ENCODE data around the gene CBX2. TPM values are rescaled to one million over a fixed set of nuclear protein-coding genes. Genes with fewer than 3 reads are reported as not detected.

Gene CBX2
- total and polyA plus RNA-seq, 2 donors (not counting 1 experiment from before 2014, with no cell fraction given): 0.77 to 0.83 TPM

DNA sequence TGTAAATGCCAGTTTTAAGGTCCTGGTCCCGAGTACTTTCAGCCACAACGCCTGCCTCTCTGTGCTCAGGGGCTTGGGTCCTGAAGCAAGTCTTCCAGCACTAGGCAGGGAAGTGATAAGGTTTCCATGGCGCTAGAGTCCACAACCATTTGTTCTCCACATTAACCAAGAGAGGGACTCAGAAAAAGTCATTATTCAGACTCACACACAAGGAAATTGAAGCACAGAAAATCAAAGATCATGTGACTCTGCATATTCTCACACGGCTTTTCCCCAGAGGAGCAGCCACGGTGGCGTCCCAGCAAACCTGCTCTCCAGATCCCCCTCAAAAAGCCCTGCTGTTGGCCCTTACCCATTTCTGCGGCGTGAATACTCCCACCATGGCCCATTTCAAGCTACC, 37.5 kb upstream of the CBX2 start:
- Histone ChIP-seq H3K4me1 (ENCODE audit: control insufficient read depth, extremely low read depth, insufficient read depth, low read length) (no peaks in the 10 kb centered on the region), H3K9ac (ENCODE audit: insufficient read depth, low read length) (no peak overlapping the region), H3K27ac (ENCODE audit: insufficient read depth, low read length) (no peak overlapping the region), H3K4me3 (replicated peaks in 1 of 4; ENCODE audit: control extremely low read depth in 1 of 4, insufficient read depth in 1 of 4, low read depth in 3 of 4, low read length in 4 of 4) (no peak overlapping the region), H3K4me2 (ENCODE audit: extremely low read depth, insufficient read depth, low read length) (no peak overlapping the region), H4K20me1 (ENCODE audit: control insufficient read depth, extremely low read depth, insufficient read depth, low read length) (no peaks in the 10 kb centered on the region), H3K79me2 (ENCODE audit: control insufficient read depth, insufficient read depth, low read length) (no peaks in the 10 kb centered on the region), H3K9me3 (ENCODE audit: control insufficient read depth, insufficient read depth, low read depth, low read length) (no peaks in the 10 kb centered on the region), H3K27me3 (ENCODE audit: control insufficient read depth, insufficient read depth, low read length) (peaks cover 5% of the 10 kb centered on the region), H3K36me3 (ENCODE audit: control insufficient read depth, insufficient read depth, low read length) (no peaks in the 10 kb centered on the region), H2AFZ (ENCODE audit: low read length) (no peak overlapping the region)
- DNase-seq (ENCODE audit: low read depth in 2 of 2): peak in 1 of 2 donors; percentile 19
- TF ChIP-seq EZH2 (IDR thresholded peaks at IDR 0.05; ENCODE audit: low read length, missing control alignments): no peak
- TF ChIP-seq, protein P1, sequence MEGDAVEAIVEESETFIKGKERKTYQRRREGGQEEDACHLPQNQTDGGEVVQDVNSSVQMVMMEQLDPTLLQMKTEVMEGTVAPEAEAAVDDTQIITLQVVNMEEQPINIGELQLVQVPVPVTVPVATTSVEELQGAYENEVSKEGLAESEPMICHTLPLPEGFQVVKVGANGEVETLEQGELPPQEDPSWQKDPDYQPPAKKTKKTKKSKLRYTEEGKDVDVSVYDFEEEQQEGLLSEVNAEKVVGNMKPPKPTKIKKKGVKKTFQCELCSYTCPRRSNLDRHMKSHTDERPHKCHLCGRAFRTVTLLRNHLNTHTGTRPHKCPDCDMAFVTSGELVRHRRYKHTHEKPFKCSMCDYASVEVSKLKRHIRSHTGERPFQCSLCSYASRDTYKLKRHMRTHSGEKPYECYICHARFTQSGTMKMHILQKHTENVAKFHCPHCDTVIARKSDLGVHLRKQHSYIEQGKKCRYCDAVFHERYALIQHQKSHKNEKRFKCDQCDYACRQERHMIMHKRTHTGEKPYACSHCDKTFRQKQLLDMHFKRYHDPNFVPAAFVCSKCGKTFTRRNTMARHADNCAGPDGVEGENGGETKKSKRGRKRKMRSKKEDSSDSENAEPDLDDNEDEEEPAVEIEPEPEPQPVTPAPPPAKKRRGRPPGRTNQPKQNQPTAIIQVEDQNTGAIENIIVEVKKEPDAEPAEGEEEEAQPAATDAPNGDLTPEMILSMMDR (conservative IDR thresholded peaks at IDR 0.05 in 1 of 2, IDR thresholded peaks at IDR 0.05 in 1 of 2; ENCODE audit: low read depth in 1 of 2, low read length in 2 of 2): no peak

DNA sequence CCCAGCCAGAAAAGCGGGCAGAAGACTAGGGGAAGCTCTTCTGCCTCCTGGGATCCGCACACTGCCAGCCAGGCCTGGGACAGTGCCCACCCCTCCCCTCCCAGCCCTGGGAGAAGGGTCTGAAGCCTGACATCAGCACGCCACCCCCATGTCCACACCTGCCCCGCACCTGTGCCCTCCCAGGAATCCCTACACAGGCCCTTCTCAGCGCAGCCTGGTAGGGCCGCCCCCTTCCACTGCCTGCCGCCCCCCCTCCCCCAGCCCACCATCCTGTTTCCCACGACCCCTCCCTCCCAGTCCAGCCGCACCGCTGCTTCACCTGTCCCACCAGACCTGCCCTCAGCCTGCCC, 36.6 kb upstream of the CBX2 start:
- Histone ChIP-seq H3K9ac (ENCODE audit: insufficient read depth, low read length) (no peak overlapping the region), H3K27me3 (ENCODE audit: control insufficient read depth, insufficient read depth, low read length) (peaks cover 9% of the 10 kb centered on the region), H3K36me3 (ENCODE audit: control insufficient read depth, insufficient read depth, low read length) (no peaks in the 10 kb centered on the region), H3K79me2 (ENCODE audit: control insufficient read depth, insufficient read depth, low read length) (no peaks in the 10 kb centered on the region), H2AFZ (ENCODE audit: low read length) (no peak overlapping the region), H3K4me3 (replicated peaks in 1 of 4; ENCODE audit: control extremely low read depth in 1 of 4, insufficient read depth in 1 of 4, low read depth in 3 of 4, low read length in 4 of 4) (no peak overlapping the region), H3K4me2 (ENCODE audit: extremely low read depth, insufficient read depth, low read length) (no peak overlapping the region), H3K27ac (ENCODE audit: insufficient read depth, low read length) (no peak overlapping the region), H3K9me3 (ENCODE audit: control insufficient read depth, insufficient read depth, low read depth, low read length) (no peaks in the 10 kb centered on the region), H3K4me1 (ENCODE audit: control insufficient read depth, extremely low read depth, insufficient read depth, low read length) (no peaks in the 10 kb centered on the region), H4K20me1 (ENCODE audit: control insufficient read depth, extremely low read depth, insufficient read depth, low read length) (no peaks in the 10 kb centered on the region)
- TF ChIP-seq, protein P1 (conservative IDR thresholded peaks at IDR 0.05 in 1 of 2, IDR thresholded peaks at IDR 0.05 in 1 of 2; ENCODE audit: low read depth in 1 of 2, low read length in 2 of 2): no peak
- TF ChIP-seq EZH2 (IDR thresholded peaks at IDR 0.05; ENCODE audit: low read length, missing control alignments): no peak
- DNase-seq (ENCODE audit: low read depth in 2 of 2): no peak

DNA sequence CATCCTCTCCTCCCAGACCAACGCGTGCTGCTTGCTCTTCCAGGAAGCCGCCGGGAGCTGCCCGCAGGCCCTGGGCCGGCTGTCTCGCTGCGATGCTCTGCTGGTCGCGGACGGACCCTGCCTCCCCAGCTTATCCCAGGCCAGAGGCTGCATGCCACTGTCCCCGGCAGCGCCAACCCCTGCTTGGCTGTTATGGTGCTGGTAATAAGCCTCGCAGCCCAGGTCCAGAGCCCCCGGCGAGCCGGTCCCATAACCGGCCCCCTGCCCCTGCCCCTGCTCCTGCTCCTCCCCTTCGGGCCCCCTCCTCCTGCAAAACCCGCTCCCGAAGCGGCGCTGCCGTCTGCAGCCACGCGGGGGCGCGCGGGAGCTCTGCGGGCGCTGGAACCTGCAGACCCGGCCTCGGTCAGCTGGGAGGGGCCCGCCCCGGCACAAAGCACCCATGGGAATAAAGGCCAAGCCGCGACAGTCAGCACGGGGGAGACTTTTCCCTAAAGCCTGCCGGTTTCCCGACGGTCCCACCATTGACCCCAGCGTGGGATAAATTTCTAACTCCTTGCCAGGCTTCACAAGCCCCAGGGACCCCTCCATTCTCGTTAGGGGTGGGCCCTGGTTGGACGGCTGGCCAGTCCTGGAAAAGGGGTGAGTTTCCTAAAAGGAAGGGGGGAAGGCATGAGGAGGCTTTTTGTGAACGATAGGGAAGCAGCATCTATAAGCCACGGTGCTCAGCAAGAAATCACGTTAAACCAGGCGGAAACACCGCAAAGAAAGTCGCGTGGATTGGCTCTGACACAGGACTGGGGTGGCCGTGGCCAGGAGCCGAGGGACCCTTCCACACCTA, 36.0 kb upstream of the CBX2 start:
- no peaks in the 10 kb centered on the region for H4K20me1 ChIP-seq (ENCODE audit: control insufficient read depth, extremely low read depth, insufficient read depth, low read length)
- H3K27ac ChIP-seq (ENCODE audit: insufficient read depth, low read length): no peak overlapping the region
- H3K9ac ChIP-seq (ENCODE audit: insufficient read depth, low read length): no peak overlapping the region
- no peaks in the 10 kb centered on the region for H3K36me3 ChIP-seq (ENCODE audit: control insufficient read depth, insufficient read depth, low read length)
- H3K27me3 ChIP-seq (ENCODE audit: control insufficient read depth, insufficient read depth, low read length): peaks cover 15% of the 10 kb centered on the region
- TF ChIP-seq EZH2 (IDR thresholded peaks at IDR 0.05; ENCODE audit: low read length, missing control alignments): peak; percentile 41
- TF ChIP-seq, protein P1 (conservative IDR thresholded peaks at IDR 0.05 in 1 of 2, IDR thresholded peaks at IDR 0.05 in 1 of 2; ENCODE audit: low read depth in 1 of 2, low read length in 2 of 2): peak; percentile 74 to 78
- no peak overlapping the region for H2AFZ ChIP-seq (ENCODE audit: low read length)
- no peak overlapping the region for H3K4me2 ChIP-seq (ENCODE audit: extremely low read depth, insufficient read depth, low read length)
- peak; percentile 34 to 40 for DNase-seq (ENCODE audit: low read depth in 2 of 2)
- H3K4me1 ChIP-seq (ENCODE audit: control insufficient read depth, extremely low read depth, insufficient read depth, low read length): no peaks in the 10 kb centered on the region
- no peaks in the 10 kb centered on the region for H3K9me3 ChIP-seq (ENCODE audit: control insufficient read depth, insufficient read depth, low read depth, low read length)
- no peaks in the 10 kb centered on the region for H3K79me2 ChIP-seq (ENCODE audit: control insufficient read depth, insufficient read depth, low read length)
- H3K4me3 ChIP-seq (replicated peaks in 1 of 4; ENCODE audit: control extremely low read depth in 1 of 4, insufficient read depth in 1 of 4, low read depth in 3 of 4, low read length in 4 of 4): no peak overlapping the region

Data from fibroblast of lung (primary cell).